HepG2 (cell line): ENCODE data around the gene SMTN.

Experiments used
- CHD4 ChIP-seq: fragments of 200-600 bp; sonication (generic); IDR thresholded peaks from 2 replicates; pipeline ENCODE4 v1.7.0; 2017; ENCODE audit warnings: mild to moderate bottlenecking, low read length, borderline replicate concordance
- ZNF430 ChIP-seq: sonication (generic); formaldehyde crosslinking; IDR thresholded peaks from 2 replicates; pipeline ENCODE4 v1.9.0; 2021; ENCODE audit warnings: mild to moderate bottlenecking, missing genetic modification reagents
- TF ChIP-seq, protein P1 (sequence below): sonication (generic); formaldehyde crosslinking; IDR thresholded peaks from 2 replicates; pipeline ENCODE4 v1.5.0; 2020; ENCODE audit warnings: mild to moderate bottlenecking, missing genetic modification reagents, moderate library complexity

DNA sequence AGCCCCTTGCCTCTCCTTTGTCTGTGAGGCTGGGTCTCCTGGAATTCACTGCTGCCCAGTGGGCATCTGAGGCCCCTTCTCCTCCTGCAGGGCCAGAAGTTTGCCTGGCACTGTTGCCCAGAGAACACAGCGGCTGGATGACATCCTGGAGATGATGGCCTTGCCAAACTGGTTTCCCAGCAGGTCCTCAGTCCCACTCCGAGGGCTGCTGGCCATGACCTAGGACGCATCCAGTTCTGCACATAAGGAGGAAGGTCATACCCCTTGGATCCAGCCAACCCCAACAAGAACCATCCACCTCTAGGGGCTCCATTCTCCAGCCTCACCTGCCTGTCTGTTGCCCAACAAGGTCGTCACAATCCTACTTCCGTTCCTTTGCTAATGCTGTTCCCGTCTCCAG is 3.4 kb upstream of the SMTN start:
- TF ChIP-seq, protein P1, sequence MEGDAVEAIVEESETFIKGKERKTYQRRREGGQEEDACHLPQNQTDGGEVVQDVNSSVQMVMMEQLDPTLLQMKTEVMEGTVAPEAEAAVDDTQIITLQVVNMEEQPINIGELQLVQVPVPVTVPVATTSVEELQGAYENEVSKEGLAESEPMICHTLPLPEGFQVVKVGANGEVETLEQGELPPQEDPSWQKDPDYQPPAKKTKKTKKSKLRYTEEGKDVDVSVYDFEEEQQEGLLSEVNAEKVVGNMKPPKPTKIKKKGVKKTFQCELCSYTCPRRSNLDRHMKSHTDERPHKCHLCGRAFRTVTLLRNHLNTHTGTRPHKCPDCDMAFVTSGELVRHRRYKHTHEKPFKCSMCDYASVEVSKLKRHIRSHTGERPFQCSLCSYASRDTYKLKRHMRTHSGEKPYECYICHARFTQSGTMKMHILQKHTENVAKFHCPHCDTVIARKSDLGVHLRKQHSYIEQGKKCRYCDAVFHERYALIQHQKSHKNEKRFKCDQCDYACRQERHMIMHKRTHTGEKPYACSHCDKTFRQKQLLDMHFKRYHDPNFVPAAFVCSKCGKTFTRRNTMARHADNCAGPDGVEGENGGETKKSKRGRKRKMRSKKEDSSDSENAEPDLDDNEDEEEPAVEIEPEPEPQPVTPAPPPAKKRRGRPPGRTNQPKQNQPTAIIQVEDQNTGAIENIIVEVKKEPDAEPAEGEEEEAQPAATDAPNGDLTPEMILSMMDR (CRISPR knock-in tag) = no peak
- TF ChIP-seq ZNF430 (CRISPR knock-in tag) (no peak), CHD4 (no peak)
